ENCODE measurements around the gene PIKFYVE.

- TF ChIP-seq CTCF (IDR thresholded peaks at IDR 0.05): no peak
- TF ChIP-seq POLR2A (IDR thresholded peaks at IDR 0.05): no peak
Observed at GRCh38 chr2:208278549-208278948, 12.5 kb downstream of the PIKFYVE start.
